GM21390 (cell line): Measurements from ENCODE around the gene PTPRE.

Experiments used
- ATAC-seq: cut with Tn5 transposase; IDR thresholded peaks from one replicate; pipeline ENCODE4 v1.9.1; 2021; ENCODE audit not compliant: unreplicated experiment

Gene PTPRE

GRCh38 chr10:127907411-127908105, 655 bp downstream of the PTPRE start:
- ATAC-seq, result no peak

GRCh38 chr10:127908106-127908958, 1.4 kb downstream of the PTPRE start:
- no peak for ATAC-seq

- ATAC-seq, result no peak
Observed at GRCh38 chr10:127908959-127909267, 2.0 kb downstream of the PTPRE start.

- no peak for ATAC-seq
Observed at GRCh38 chr10:127909716-127910463, 3.0 kb downstream of the PTPRE start.

GRCh38 chr10:127910464-127910770, 3.5 kb downstream of the PTPRE start:
- no peak for ATAC-seq

GRCh38 chr10:127911218-127911866, 4.4 kb downstream of the PTPRE start:
- ATAC-seq, result no peak

GRCh38 chr10:127911867-127912257, 5.0 kb downstream of the PTPRE start:
- ATAC-seq, result no peak

GRCh38 chr10:127912607-127913367, 5.9 kb downstream of the PTPRE start:
- no peak for ATAC-seq

- ATAC-seq, result no peak
Observed at GRCh38 chr10:127913368-127913759, 6.5 kb downstream of the PTPRE start.

GRCh38 chr10:127915324-127915723, 8.4 kb downstream of the PTPRE start:
- ATAC-seq, result no peak

GRCh38 chr10:127916826-127917225, 9.9 kb downstream of the PTPRE start:
- no peak for ATAC-seq

GRCh38 chr10:127918572-127918971, 11.7 kb downstream of the PTPRE start:
- ATAC-seq, result no peak

GRCh38 chr10:127919418-127920271, 12.7 kb downstream of the PTPRE start:
- no peak for ATAC-seq

GRCh38 chr10:127920306-127921074, 13.6 kb downstream of the PTPRE start:
- ATAC-seq, result no peak

GRCh38 chr10:127921075-127921752, 14.3 kb downstream of the PTPRE start:
- no peak for ATAC-seq

GRCh38 chr10:127921753-127922145, 14.8 kb downstream of the PTPRE start:
- no peak for ATAC-seq

- ATAC-seq, result no peak
Observed at GRCh38 chr10:127922206-127922605, 15.3 kb downstream of the PTPRE start.

- no peak for ATAC-seq
Observed at GRCh38 chr10:127922675-127923366, 15.9 kb downstream of the PTPRE start.
